Epithelial cell of proximal tubule (primary cell): ENCODE results near the gene ZNF503. TPM values are rescaled to one million over a fixed set of nuclear protein-coding genes. Genes with fewer than 3 reads are reported as not detected.

Experiments used
- DNase-seq: peaks from one replicate; pipeline ENCODE4 v3.0.0-alpha.2; 2011; ENCODE audit warnings: low read depth
- H3K4me3 ChIP-seq: 2 replicates; pipeline ENCODE4 v1.5.1; 2011; ENCODE audit warnings: low read depth, mild to moderate bottlenecking, low read length
- total RNA-seq: library from RNA; depleted of rRNA; stranded (reverse); fragments of >200 nt; gene quantifications from 2 replicates; pipeline ENCODE4 v1.2.3, GENCODE V29; 2015
- TF ChIP-seq, protein P1 (sequence below): conservative IDR thresholded peaks from 2 replicates; pipeline ENCODE4 v1.5.1; 2012; ENCODE audit warnings: low read depth, mild to moderate bottlenecking, low read length

The ZNF503 gene, protein sequence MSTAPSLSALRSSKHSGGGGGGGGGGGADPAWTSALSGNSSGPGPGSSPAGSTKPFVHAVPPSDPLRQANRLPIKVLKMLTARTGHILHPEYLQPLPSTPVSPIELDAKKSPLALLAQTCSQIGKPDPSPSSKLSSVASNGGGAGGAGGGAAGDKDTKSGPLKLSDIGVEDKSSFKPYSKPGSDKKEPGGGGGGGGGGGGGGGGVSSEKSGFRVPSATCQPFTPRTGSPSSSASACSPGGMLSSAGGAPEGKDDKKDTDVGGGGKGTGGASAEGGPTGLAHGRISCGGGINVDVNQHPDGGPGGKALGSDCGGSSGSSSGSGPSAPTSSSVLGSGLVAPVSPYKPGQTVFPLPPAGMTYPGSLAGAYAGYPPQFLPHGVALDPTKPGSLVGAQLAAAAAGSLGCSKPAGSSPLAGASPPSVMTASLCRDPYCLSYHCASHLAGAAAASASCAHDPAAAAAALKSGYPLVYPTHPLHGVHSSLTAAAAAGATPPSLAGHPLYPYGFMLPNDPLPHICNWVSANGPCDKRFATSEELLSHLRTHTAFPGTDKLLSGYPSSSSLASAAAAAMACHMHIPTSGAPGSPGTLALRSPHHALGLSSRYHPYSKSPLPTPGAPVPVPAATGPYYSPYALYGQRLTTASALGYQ
- 8.5 and 9.6 TPM in 2 replicates for total RNA-seq

DNA sequence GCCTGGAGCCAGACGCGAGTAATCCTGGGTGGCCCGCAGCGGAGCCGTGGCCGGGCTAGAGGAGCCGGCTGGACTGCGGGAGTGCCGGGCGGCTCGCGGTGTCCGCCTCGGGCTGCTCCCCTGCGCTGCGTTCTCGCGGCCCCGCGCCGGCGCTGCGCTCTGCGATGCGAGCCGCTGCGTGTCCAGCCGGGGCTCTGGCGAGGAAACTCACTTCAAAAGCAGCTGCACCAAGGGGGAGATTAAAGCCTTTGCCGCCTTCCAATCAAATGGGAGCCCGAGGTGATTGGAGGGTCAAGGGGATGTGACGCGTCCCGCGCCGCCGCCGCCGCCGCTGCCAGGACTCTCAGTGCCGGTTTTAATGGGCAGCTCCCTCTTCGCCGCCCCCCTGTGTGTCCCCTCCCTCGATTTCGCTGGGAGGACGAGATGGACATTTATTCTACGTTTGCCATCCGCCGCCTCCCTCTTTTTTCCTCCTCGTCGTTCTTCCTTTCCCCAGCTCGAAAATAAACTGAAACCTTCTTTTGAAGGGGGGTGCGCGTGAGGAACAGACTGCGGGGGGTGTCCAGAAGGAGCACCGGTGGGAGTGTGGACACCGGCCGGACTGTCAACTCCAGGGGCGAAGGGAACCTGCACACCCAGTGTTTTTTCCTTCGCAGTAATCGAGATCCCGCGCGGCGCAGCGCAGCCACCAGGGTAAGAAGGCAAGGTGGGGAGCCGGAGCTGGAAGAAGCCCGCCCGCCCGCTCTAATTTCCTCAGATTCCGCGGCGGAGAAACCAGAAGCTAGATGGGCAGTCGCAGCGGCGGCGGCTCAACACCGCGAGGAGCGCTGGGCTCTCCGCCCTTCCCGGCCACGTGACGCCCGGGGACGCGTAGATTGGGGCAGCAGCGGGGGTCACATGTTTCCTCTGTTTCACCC is at the start of gene ZNF503:
ZNF503 (minus strand) TSS at position 196 of the 917 bp plus-strand sequence. CDS start 345 bp downstream, outside the sequence.
- TF ChIP-seq, protein P1, sequence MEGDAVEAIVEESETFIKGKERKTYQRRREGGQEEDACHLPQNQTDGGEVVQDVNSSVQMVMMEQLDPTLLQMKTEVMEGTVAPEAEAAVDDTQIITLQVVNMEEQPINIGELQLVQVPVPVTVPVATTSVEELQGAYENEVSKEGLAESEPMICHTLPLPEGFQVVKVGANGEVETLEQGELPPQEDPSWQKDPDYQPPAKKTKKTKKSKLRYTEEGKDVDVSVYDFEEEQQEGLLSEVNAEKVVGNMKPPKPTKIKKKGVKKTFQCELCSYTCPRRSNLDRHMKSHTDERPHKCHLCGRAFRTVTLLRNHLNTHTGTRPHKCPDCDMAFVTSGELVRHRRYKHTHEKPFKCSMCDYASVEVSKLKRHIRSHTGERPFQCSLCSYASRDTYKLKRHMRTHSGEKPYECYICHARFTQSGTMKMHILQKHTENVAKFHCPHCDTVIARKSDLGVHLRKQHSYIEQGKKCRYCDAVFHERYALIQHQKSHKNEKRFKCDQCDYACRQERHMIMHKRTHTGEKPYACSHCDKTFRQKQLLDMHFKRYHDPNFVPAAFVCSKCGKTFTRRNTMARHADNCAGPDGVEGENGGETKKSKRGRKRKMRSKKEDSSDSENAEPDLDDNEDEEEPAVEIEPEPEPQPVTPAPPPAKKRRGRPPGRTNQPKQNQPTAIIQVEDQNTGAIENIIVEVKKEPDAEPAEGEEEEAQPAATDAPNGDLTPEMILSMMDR = peak; percentile 21
- DNase-seq = peak; percentile 74
- H3K4me3 ChIP-seq = peak within 1 kb of the TSS; percentile 99

DNA sequence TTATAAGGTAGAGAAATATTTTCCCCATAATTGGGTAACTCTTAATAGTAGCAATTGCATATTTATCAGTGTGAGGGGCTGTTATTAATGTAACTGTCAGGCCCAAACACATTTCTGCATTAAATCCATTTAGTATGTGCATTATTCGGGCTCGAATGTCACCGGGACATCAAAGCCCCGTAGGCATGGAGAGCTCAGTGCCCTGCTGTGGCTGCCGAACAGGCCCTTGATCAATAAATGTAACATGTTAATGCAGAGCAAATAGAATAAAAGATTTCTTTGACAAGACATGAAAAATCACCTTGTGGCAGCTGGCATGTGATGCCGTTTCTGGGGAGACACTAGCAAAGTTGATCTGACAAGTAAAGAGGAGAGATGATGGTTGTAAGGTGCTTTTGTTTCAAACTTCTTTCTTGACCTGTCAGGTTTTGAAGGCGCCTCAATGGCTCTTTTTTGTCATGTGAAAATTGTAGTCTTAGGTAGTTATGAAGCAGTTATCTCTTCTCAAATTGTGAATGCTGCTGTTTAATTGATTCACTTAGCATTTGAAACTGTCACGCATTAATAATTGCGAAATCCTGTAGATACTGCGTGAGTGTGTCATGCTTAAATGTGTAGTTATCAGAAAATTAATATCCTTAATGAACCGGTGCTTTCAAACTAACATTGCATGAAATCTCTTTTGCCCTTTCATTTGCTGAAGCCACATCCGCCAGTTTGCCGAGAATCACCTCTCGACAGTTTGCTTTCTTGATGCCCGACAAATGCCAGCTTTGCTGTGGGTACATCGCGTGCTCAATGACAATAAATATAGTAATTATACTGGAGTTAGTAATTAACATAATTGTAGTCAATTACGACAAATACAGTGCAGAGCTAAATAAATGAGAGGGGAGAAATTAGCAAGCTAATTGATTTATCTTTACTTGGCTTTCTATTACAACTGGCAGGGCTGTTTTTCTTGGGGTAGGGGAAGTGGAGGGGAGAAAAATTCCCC is 49.4 kb upstream of the ZNF503 start:
- TF ChIP-seq, protein P1 = no peak
- DNase-seq = no peak
- H3K4me3 ChIP-seq = no peak overlapping the region

DNA sequence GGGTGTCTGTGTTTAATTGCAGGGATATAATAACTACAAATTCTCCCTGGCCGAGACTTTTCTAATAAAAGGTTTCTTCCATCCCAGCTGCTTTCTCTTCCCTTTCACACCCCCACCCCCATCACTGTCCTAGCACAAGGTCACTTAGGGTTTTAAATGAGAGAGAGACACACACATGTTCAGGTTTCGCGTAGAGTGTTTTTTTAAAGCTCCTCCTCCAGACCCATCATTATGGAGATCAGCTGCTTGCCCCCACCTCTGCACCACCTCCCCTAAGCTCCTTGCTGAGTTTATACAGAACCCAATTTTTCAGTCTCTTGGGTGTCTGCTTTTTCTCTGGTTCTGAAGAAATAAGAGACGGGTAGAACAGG is 48.5 kb upstream of the ZNF503 start:
- no peak overlapping the region for H3K4me3 ChIP-seq
- TF ChIP-seq, protein P1 = no peak
- DNase-seq = no peak

DNA sequence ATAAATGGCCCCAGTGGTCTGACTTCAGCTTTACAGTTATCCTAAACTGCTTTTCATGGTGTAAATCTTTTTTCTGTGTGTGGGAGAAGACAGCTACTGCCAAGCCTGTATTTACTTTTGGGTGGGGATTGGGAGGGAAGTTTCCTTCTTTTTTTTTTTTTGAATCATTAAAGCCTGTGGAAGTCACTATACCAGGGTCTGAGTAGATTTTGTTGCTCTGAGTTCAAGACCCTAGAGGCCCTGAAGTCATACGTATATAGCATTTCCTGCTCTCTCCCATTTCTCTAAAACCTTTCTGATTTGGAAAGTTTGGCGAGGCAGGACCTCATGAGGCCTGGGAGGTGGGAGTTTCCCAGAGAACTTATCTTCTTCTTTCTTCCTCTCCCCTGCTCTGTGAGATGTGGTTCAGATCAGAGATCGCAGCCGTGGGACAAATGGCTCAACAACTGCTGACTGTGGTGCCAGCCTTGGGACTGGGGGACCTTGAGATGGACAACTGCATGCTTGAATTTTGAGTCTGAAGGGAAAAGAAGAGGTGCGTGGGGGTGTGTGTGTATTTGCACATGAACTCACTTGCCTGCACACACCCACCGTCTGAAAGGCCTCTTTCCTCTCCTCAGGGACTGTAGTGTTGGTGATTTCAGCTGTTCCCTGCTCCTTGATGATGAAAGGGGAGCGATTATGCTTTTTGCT is 48.0 kb upstream of the ZNF503 start:
- no peak overlapping the region for H3K4me3 ChIP-seq
- TF ChIP-seq, protein P1 = no peak
- no peak for DNase-seq

DNA sequence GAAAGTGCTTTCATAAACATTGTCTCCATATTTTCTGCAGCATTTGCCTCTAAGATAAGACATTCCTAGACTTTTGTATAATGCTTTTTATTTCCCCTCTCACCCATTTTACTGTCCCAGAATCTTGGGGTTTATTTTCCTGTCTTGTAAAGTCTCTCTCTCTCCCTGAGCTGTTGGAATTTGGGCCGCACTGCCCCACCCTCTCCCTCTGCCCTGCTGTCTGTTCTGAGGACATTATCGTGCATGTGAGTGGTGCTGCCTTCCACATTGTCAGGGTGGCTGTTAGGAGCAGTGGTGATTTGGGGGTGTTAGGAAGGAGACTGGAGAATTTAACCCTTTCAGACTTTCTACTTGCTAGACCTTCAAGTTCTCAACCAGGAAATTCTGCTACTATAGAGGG is 46.6 kb upstream of the ZNF503 start:
- H3K4me3 ChIP-seq = no peak overlapping the region
- TF ChIP-seq, protein P1 = no peak

More for the DNA sequence above, 46.6 kb upstream of the ZNF503 start:
- no peak for DNase-seq
